Heart right ventricle (tissue), 16 donors: Measurements from ENCODE around the gene CCDC87. TPM values are rescaled to one million over a fixed set of nuclear protein-coding genes. Genes with fewer than 3 reads are reported as not detected.
"Not testable (repeated sequence)": the region's sequence is repeated elsewhere in the genome, so short reads cannot be mapped to it uniquely, and the experiment has no call there.

Source experiments
- ATAC-seq, 8 donors: fragments of 200-7000 bp; cut with Tn5 transposase; one replicate each; pipeline ENCODE4 v1.9.1; 2020; ENCODE audit warnings: mild to moderate bottlenecking in 8 of 8, moderate library complexity in 8 of 8, moderate number of reproducible peaks in 1 of 8
- DNase-seq, 2 donors: peaks; one replicate each; pipeline ENCODE4 v3.0.0-alpha.2; 2020
- H3K27ac ChIP-seq, 10 donors: fragments of 200-600 bp; sonication (generic) in 2 of 10; one replicate each; pipeline versions ENCODE4 v1.5.0 to v1.8.0; 2020 to 2022; ENCODE audit warnings: mild to moderate bottlenecking in 3 of 10
- H3K27me3 ChIP-seq, 7 donors: fragments of 200-600 bp; one replicate each; pipeline ENCODE4 v1.8.0; 2021 to 2022; ENCODE audit warnings: mild to moderate bottlenecking in 2 of 7
- H3K36me3 ChIP-seq, 9 donors: fragments of 200-600 bp; sonication (generic) in 1 of 9; one replicate each; pipeline versions ENCODE4 v1.5.0 to v1.8.0; 2020 to 2022; ENCODE audit warnings: mild to moderate bottlenecking in 2 of 9
- H3K4me1 ChIP-seq, 9 donors: fragments of 200-600 bp; sonication (generic) in 1 of 9; one replicate each; pipeline versions ENCODE4 v1.5.0 to v1.8.0; 2020 to 2022; ENCODE audit warnings: mild to moderate bottlenecking in 4 of 9
- H3K4me3 ChIP-seq, 10 donors: fragments of 200-600 bp; sonication (generic) in 2 of 10; one replicate each; pipeline versions ENCODE4 v1.5.0 to v1.8.0; 2020 to 2022; ENCODE audit warnings: mild to moderate bottlenecking in 7 of 10, moderate library complexity in 2 of 10
- H3K9me3 ChIP-seq, 11 donors: fragments of 200-600 bp in 10 of 11; sonication (generic) in 2 of 11; one replicate each; pipeline versions ENCODE4 v1.5.0 to v1.8.0; 2013 to 2022; ENCODE audit warnings: mild to moderate bottlenecking in 2 of 11, control low read depth in 1 of 11, moderate library complexity in 1 of 11
- WGBS, 2 donors: extraction: QIAGEN DNeasy Blood & Tissue Kit; methylation state at CpG; one replicate each; pipeline ENCODE4 v1.1.7; 2013; ENCODE audit warnings: inconsistent platforms in 1 of 2; 5-methylcytosine and 5-hydroxymethylcytosine counted together
- intact Hi-C, 10 donors: fragments of 100-400 bp; cut with DNase I; formaldehyde crosslinking; loops; one replicate each; pipeline versions ENCODE4 v1.11.1 to v1.14.2; 2022
- polyA plus RNA-seq, 2 donors: library from polyadenylated mRNA; stranded (reverse); fragments of 200-250 nt; gene quantifications; one replicate each; pipeline ENCODE4 v1.2.3, GENCODE V29; 2013
- total RNA-seq, 10 donors: library from RNA; stranded (reverse); fragmentation: NEBNext Ultra II Directional in 3 of 10; extraction: Animal tissue kit (Norgen Biotek cat#: 25700) in 3 of 10; gene quantifications; one replicate each; pipeline versions ENCODE4 v1.2.1 to v1.2.4, GENCODE V29; 2021 to 2023
- TF ChIP-seq, protein P1 (sequence below), 9 donors: fragments of 200-600 bp; sonication (generic) in 2 of 9; IDR thresholded peaks; one replicate each; pipeline versions ENCODE4 v1.5.0 to v1.8.0; 2021 to 2022; ENCODE audit warnings: antibody characterized with exemption in 9 of 9, mild to moderate bottlenecking in 5 of 9, moderate library complexity in 1 of 9
- donor health status: Arrhythmogenic right ventricular cardiomyopathy.
- donor health status: ischemic (EF 13 %, LVEDD 7.1; RV severe dilation, severe dysfunction).
- donor health status: healthy with polysubstance abuse.
- donor health status: DM: no; HTN: yes; CAD: no.
- donor health status: DM: no; HTN: no; CAD: no.
- donor health status: ischemic (EF 25% LVEDD 6.9; RV normal size, moderate dysfunction).
- donor health status: ischemic (EF 25% LVEDD 5.7; RV mildly dilated, moderate dysfunction).
- donor health status: healthy.
- donor health status: DM: yes; HTN: yes; CAD: no.
- donor health status: Ischemic cardiomyopathy.
- donor health status: ischemic (EF 35%, LVEDD 5.7; RV mildly dilated, moderate dysfunction).
- donor health status: nonischemic (EF 11% LVEDD 7.7; RV severe dilation, severe dysfunction).
- donor health status: DM: yes; HTN: yes; CAD: no.
- donor health status: PGD.
- donor health status: ischemic (EF 29% LVEDD 5.4; RV normal size, mild dysfunction).
- donor health status: nonischemic (EF 23%, LVEDD 6.1; RV moderate dilation, normal function).

CCDC87 gene
- total and polyA plus RNA-seq, 12 donors, result 0.14 to 0.66 (median 0.33) TPM

DNA sequence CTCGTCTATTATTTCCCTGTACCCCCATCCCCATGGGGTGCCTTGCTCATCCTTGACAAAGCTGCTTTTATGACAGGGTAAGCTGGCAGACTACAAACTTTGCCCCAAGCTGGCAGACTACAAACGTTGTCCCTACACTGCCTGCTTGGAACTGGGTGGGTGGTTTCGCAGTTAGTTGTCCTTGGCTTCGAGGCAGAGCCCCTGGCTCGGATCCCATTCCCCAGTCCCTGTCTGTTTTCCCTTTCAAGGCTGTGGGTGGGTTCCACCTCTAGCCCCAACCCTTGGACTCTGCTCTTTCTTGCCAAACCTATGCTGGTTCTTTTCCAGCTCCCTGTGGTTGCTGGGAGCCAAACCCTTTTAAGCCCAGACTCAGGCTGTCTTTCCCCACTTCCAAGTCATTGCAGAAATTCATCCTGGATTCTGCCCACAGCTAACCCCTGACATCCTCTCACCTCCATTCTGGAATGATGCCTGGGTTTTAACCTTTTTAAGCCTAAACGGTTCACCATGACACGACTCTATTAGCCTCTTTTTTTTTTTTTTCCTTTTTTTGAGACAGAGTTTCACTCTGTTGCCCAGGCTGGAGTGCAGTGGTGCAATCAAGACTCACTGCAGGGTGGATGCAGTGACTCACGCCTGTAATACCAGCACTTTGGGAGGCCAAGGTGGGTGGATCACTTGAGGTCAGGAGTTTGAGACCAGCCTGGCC, 14.4 kb upstream of the CCDC87 start:
- Histone ChIP-seq H3K27ac (peak overlapping the region in 6 of 10 donors; percentile 9 to 57 (median 36)), H3K9me3 (no peaks in the 10 kb centered on the region), H3K4me1 (peaks cover 8 to 22% (median 17%) of the 10 kb centered on the region in 9 donors), H3K36me3 (peaks cover 0 to 36% (median 10%) of the 10 kb centered on the region in 9 donors), H3K27me3 (no peaks in the 10 kb centered on the region), H3K4me3 (no peak overlapping the region)
- WGBS, 2 donors, result 33 to 36% methylated on average over 8 of the region's 8 CpGs
- DNase-seq, result peak; percentile 40 to 53
- ATAC-seq, result peak; percentile 40 to 85 (median 69)
- intact Hi-C loops, result no loop called here
- TF ChIP-seq, protein P1, sequence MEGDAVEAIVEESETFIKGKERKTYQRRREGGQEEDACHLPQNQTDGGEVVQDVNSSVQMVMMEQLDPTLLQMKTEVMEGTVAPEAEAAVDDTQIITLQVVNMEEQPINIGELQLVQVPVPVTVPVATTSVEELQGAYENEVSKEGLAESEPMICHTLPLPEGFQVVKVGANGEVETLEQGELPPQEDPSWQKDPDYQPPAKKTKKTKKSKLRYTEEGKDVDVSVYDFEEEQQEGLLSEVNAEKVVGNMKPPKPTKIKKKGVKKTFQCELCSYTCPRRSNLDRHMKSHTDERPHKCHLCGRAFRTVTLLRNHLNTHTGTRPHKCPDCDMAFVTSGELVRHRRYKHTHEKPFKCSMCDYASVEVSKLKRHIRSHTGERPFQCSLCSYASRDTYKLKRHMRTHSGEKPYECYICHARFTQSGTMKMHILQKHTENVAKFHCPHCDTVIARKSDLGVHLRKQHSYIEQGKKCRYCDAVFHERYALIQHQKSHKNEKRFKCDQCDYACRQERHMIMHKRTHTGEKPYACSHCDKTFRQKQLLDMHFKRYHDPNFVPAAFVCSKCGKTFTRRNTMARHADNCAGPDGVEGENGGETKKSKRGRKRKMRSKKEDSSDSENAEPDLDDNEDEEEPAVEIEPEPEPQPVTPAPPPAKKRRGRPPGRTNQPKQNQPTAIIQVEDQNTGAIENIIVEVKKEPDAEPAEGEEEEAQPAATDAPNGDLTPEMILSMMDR (IDR thresholded peaks at IDR 0.05), result no peak

DNA sequence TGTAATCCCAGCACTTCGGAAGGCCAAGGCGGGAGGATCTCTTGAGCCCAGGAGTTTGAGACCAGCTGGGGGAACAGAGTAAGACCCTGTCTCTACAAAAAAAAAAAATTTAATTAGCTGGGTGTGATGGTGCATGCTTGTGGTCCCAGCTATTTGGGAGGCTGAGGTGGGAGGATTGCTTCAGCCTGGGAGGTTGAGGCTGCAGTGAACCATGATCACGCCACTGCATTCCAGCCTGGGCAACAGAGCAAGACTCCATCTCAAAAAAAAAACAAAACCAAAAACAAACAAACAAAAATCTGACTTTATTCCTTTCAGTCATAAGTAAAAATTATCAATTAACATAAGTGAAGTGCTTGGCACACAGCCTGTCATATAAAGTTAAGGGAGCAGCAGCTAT, 13.7 kb upstream of the CCDC87 start:
- H3K27ac ChIP-seq, result peak overlapping the region in 4 of 10 donors; percentile 9 to 48 (median 30)
- peaks cover 0 to 41% (median 10%) of the 10 kb centered on the region in 9 donors for H3K36me3 ChIP-seq
- H3K9me3 ChIP-seq, H3K4me3 ChIP-seq, ATAC-seq, DNase-seq, H3K27me3 ChIP-seq, intact Hi-C loops: not testable (repeated sequence)
- H3K4me1 ChIP-seq, result peaks cover 8 to 27% (median 23%) of the 10 kb centered on the region in 9 donors
- 95% methylated on average over 3 of the region's 3 CpGs for WGBS, 2 donors

DNA sequence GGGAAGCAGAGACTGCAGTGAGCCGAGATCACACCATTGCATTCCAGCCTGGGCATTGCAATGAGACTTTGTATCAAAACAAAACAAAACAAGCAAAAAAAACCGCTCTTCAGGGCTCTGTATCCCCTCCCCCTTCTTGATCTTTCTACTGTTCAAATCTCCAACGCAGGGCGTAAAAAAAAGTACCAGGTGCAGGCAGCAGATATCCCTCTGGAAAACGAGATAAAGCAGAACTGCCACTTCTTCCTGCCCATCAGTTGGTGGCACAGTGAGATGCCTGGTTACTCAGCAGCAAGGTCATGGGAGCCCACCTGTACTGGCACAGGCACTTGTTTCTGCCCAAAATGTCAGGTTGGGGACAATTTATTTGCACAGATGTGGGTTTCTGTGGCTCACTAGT, 11.3 kb upstream of the CCDC87 start:
- H3K4me3 ChIP-seq, result no peak overlapping the region
- no peak overlapping the region for H3K27ac ChIP-seq
- intact Hi-C loops, result no loop called here
- no peaks in the 10 kb centered on the region for H3K27me3 ChIP-seq
- peaks cover 0 to 64% (median 17%) of the 10 kb centered on the region in 9 donors for H3K36me3 ChIP-seq
- DNase-seq (no peak), ATAC-seq (no peak)
- WGBS, 2 donors, result 86 to 93% methylated on average over 5 of the region's 5 CpGs
- TF ChIP-seq, protein P1 (IDR thresholded peaks at IDR 0.05), result no peak
- H3K9me3 ChIP-seq, result no peaks in the 10 kb centered on the region
- peaks cover 8 to 37% (median 33%) of the 10 kb centered on the region in 9 donors for H3K4me1 ChIP-seq

DNA sequence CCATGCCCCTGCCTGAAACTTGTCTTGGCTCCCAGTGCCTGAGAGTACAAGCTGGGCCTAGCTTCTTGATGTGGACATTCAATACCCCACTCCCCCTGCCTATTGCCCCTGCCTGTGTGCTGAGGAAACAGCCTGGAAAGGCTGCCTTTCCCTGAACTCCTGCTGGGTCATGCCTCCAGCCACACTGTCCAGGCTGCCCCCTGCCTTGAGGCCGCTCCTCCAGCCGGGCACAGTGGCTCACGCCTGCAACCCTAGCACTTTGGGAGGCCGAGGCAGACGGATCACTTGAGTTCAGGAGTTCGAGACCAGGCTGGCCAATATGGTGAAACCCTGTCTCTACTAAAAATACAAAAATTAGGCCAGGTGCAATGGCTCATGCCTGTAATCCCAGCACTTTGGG, 10.2 kb upstream of the CCDC87 start:
- DNase-seq (no peak), ATAC-seq (no peak)
- Histone ChIP-seq H3K4me1 (peaks cover 8 to 36% (median 28%) of the 10 kb centered on the region in 9 donors), H3K4me3 (no peak overlapping the region), H3K27me3 (no peaks in the 10 kb centered on the region), H3K27ac (no peak overlapping the region), H3K36me3 (peaks cover 0 to 68% (median 17%) of the 10 kb centered on the region in 9 donors), H3K9me3 (no peaks in the 10 kb centered on the region)
- intact Hi-C loops, result no loop called here
- TF ChIP-seq, protein P1 (IDR thresholded peaks at IDR 0.05), result no peak
- WGBS, 2 donors, result 93 to 95% methylated on average over 6 of the region's 6 CpGs
